GM04504 (cell line): ENCODE data around the gene ZNF593OS.

ENCODE experiments used
- DNase-seq: peaks from one replicate; pipeline ENCODE4 v3.0.0-alpha.2; 2012; ENCODE audit warnings: low read depth

The ZNF593OS gene

DNA sequence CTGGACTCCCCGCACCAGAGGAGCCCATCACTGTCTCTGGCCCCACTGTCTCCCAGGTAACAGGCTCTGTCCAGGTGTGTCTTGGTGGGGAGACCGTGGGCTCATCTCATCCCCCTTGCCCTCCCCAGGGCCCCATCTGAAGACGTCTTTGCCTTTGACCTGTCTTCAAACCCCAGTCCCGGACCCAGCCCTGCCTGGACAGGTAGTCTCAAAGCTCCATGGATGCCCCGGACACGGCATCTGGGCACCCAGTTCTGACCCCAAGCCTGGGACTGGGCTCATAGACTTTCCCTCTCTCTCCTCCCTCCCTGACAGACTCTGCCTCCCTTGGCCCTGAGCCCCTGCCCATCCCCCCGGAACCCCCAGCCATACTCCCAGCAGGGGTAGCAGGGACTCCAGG is 12.5 kb upstream of the ZNF593OS start:
- DNase-seq = no peak

DNA sequence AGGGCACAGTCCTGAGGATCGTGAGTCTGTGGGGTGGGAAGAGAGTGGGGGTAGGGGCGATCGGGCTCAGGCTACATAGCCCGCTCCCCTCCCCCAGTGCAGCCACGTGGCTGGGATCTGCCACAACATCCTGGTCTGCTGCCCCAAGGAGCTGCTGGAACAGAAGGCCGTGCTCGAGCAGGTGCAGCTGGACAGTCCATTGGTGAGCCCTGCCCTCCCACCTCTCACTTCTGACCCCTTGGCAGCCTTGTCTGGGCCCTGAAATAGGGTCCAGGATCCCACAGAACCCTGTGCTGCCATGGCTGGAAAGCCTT is 10.7 kb upstream of the ZNF593OS start:
- DNase-seq = no peak

DNA sequence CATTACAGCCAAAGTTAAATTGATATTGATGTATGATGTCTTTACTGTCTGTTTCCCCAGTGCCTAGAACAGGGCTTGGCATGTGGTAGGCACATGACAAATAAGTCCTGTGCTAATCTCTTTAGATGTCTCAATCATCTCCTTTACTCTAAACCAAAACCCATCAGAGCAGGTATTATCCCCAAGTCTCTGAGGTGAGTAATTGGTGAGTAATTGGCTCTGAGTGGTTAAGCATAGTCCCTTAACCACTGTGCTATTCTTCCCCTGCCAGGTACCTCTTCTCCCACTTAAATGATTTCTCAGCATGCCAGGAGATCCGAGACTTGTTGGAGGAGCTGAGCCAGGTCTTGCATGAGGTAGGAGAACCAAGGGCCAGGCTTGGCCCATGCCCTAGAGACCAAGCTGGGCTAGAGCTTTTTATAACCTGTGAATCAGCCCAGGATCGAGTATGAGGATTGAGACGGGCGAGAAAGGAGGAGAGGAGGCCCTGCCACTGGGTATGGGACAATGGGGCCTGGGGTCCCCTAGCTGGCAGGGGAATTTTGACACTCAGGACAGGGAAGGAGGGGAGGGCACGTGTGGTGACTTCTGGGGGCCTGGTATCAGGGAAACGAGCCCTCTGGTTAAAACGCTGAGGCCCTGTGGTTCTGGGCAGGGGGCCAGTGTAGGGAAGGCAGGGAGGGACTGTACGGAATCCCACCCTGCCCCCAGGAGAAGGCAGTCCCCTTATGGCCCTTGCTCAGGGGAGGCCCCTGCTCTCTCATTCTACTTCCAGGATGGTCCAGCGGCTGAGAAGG is 10.2 kb upstream of the ZNF593OS start:
- no peak for DNase-seq

DNA sequence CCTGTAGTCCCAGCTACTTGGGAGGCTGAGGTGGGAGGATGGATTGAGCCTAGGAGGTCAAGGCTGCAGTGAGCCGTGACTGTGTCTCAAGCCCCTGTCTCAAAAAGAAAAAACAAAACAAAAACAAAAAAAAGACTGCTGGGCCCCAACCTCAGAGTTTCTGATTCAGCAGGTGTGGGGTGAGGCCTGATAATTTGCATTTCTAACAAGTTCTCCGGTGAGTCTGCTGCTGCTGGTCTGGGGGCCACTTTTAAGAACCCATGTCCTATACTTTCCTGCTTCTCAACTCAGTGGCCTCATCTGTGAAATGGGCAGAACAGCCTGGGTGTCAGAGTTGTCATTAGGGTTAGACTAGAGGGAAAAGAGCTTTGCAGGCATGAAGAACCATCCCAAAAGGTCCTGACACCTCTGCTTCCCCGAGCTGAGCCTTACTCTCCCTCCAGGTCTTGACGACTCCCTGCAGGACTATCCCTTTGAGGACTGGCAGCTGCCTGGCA is 8.4 kb upstream of the ZNF593OS start:
- DNase-seq = no peak

DNA sequence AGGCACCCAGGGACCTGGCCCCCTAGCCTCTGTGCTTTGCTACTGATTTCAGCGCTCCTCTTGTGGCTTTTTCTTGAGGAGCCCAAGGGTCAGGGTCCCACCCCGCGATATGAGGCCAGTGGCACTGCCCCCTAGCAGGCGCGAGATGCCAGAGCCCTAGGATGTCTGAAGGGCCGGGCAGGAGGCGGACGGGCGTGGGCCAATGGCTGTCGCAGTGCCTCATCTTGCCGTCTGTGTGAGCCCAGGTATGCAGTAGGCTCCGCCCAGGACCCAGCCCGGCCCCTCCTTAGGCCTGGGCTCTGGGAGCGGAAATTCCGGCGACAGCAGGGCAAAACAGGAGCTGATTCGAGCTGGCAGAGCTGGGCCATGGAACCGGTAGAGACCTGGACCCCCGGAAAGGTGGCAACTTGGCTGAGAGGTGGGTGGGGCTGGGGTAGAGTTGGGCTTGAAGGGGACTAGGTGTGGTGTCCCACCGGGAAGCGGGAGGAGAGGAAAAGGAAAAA is 5.6 kb upstream of the ZNF593OS start, which contains the start of gene CNKSR1:
CNKSR1 (plus strand) TSS at position 310 of the 503 bp plus-strand sequence; CDS start at position 367, 57 bp downstream.
- DNase-seq = no peak

DNA sequence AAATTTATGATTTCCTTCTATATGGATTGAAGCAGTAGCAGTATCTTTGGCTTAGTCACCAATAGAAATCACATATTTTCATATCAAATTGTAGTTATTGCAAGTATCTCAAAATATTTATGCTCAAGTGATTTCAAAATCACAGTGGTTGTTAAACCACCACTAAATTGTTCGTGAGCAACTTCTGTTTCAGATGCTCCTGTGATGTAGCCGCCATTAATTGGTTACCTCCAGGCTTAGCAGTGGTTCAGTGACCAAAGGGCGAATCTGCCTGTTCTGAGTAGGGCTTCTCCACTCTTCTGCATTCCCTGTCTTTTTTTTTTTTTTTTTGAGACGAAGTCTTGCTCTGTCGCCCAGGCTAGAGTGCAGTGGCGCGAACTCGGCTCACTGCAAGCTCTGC is 3.7 kb upstream of the ZNF593OS start:
- DNase-seq = no peak

DNA sequence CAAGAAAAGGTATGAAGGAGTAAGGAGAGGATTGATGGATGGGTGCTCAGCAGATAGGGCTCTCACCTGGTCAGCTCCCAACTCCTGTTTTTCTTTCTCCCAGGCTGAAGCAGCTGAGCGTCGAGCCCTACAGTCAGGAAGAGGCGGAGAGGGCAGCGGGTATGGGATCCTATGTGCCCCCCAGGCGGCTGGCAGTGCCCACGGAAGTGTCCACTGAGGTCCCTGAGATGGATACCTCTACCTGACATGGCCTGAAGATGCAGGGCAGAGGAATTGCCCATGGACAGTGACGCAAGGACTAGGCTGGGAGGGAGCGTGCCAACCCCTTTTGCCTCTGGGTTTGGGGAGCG is 1.2 kb downstream of the ZNF593OS start:
- DNase-seq = no peak

DNA sequence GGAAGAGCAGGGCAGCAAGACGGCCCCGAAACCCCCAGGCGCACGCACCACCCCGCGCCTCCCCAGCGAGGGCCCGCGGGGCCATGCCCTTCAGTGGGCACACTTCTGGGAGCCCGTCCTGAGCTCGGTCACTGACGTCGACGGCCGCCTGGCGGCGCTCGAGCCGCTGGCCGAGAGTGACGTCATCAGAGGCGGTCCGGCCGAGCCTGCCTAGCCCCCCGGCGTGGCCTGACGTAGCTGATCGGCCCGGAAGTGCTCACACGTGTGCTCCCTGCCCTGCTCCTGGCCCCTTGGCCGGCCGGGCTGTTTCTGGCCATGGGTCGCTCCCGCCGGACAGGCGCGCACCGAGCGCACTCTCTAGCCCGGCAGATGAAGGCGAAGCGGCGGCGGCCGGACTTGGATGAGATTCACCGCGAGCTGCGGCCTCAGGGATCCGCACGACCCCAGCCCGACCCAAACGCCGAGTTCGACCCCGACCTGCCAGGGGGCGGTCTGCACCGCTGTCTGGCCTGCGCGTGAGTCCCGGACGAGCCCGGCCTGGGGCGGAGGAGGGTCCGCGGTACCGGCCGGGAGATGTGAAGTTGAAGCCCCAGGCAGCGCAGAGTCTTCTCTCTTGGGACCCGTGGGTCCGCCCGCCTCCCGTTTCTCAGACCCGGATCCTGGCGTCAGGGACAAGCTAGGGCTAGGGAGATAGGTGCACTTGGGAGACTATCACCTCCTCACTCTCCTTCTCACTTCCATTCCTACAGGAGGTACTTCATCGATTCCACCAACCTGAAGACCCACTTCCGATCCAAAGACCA is 1.8 kb downstream of the ZNF593OS start, which contains the start of gene ZNF593:
ZNF593 (plus strand) TSS at position 240 of the 803 bp plus-strand sequence; CDS start at position 316, 76 bp downstream.
- DNase-seq = peak; percentile 71

DNA sequence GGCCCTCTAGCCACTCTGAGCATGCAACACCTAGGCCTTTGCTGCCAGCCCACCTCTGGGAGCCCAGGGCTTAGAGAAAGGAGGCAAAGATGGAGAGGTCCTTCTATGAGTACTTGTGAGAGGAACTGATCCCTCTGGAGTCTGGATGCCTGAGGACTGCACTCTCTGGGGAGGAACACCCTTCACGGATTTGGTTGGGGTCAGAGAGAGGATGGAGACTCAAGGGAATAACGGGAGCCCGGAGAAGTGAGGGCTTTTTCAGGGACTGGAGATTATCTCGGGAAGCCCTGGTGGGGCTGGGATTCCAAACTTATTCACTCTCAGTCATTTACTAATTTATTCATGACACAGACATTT is 2.5 kb downstream of the ZNF593OS start:
- no peak for DNase-seq

DNA sequence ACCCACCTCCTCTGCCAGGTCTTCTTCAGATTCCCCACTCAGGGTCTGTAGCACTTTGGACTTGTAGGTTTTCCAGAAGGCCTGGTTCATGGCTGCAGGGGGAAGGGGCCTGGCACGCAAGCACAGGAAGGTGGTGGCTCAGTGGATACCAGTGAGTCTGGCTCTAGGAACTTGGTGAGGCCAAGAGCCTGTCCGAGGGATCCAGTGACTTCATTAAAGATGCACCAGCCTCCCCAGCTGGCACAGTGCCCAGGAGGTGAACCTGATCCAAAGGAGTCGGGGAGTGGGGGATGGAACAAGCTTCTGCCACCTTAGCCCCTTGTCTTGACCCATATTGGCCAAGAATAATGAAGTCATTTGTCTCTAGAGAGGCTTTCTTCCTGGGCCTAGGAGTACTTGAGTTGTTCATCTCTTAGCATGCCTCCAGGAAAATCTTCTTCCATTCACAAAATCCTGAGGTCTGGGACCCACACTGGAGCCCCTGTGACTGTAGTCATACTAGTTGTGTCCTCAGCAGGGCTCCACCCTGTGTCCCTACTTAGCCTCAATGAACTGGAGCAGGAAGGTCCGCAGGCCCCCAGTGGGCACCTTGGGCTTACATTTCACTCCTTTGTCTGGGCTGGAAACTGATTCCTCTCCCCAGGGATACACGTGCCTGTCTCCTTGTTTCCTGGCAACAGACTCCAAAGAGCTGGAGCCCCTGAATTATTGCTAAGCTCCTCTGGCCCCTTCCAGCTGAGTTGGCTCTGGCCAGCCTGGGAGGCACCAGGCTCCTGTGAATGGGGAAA is 3.0 kb downstream of the ZNF593OS start, which contains the start of gene C1orf232:
C1orf232 (minus strand) TSS at position 554 of the 788 bp plus-strand sequence; CDS start at position 90, 464 bp downstream.
- no peak for DNase-seq

DNA sequence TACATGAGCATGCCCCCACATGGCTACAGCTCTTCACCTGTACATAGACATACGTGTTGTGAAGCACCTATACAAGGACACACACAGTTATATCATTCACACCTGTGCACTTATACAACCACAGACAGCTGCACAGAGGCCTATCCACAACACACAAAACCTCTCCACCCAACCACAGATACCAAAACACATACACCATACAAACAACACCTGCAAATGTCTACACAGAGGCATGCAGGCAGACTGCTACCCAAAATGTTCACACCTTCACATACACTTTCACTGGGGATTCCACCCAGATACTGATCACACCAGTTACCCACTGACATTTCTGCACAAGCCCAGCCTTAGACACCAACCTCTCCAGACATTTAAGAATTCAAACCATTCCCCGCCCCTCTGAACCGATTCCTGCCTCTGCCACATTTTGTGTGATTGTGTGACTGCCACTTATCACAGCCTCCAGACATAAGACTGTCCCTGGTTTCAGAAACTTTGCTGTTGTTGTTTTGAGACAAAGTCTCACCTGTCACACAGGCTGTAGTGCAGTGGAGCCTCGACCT is 4.8 kb downstream of the ZNF593OS start:
- DNase-seq = no peak

DNA sequence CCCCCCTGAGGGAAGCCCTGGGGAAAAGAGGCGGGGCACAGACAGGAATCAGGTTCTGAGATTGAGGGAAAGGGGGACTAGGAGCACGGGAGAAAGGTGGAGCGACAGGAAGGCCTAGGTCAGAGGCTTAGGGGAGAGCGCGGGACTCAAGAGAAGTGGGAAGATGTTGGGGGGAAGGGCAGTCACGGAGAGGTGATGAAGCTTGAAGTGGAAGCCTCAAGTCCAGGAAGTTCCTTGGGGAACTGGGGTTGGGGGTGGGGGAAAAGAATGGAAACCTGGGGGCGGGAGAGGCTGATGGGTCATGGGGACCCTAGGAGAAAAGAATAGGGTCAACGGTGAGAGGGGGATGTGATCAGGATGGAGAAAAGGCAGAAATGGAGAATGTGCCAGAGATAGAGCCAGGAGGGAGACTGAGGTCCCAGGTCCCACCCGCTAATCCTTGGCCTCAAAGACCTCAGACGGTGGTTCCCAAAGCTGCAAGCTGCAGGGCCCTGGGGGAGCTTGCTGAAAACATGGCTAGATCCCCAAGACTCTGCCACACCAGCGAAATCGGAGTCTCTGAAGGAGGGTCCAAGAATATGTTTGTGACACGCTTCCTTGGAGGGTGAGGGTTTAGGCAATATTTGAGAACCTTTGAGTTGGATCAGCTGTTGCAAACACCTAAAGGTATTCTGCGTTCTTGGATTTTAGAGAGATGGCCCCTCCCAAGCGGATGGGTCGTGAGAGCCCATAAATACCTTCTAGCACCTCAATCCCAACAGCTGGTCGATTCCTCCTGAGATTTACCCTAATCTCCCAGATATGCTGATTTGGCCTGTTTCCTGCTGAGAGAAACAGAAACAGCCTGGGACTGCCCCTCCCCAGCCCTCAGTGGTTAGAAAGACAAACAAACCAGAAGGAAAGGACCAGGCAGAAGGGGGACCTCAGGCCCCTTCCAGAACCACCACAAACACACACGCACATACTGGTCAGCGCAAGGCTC is 6.5 kb downstream of the ZNF593OS start:
- DNase-seq = no peak

DNA sequence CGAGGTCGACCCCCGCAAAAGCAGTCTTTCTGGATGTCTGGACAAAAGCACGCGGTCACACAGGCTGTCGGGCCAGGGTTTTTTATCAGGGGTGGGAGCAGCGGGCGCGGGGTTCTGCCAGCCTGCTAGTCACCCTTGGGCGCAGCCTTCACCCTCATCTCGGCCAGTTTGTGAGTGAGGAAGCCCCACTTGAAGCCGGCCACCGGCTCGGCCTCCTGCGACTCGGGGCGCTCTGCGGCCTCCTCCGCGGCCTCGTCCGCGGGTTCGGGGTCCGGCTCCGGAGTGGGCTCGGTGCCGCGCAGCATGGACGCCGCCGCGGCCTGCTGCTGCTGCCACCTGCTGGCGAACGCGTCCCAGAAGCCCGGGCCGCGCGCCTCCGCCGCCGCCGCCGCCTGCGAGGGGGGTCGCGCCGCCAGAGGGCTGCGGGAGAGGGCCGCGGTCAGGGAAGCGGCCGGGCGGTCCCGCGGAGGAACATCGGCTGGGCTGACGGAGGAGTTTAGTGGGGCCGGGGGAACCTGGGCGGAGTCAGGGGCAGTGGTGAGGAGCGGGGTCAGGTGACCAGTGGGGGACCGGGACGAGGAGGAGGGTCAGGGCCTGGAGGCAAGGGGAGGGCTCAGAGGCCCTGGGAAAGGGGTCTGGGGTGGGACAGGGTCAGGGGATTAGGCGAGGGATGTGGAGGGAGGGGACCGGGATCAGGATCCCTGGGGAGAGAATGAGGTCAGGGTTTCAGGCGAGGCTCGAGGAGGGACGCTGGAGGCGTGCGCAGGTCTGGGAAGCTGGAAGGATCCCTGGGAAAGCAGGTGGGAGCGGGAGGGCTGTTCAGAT is 7.4 kb downstream of the ZNF593OS start:
- no peak for DNase-seq

DNA sequence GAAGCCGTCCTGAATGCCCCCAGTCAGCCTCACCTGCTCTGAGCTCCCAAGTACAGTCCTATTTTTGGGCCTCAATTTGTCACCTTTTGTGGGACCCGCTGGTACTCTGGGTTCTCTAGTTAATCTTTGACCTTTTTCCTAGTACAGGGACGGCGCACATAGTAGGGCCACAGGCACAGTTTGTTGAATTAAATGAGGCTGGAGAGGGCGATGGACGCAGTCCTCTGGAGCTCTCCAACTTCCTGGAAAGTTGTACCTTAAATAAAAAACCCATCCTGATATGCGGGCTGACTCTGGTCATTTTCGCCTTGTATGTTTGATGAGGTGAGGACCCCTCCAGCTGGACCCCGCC is 8.0 kb downstream of the ZNF593OS start:
- DNase-seq = no peak

DNA sequence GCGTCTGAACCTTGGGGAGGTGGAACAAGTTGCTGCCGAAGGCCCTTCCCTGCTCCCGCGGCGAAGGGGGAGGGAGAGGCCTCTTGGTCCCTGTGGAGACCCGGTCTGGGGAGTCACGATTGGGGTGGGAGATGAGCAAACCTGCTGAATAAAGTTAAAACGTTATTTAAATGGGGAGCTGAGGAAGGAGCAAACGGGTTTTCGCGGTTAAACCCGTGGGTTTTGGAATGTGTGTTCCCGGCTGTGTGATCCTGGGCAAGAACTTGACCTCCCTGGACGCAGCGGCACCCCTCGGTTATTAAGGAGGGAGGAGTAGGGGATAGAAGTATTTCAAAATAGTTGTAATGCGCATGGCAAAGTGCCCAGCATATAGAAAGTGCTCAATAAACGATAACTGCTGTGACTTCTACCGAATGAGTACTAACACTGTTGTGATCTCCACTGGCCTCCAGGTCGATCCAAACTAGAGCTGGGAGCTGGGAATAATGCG is 9.4 kb downstream of the ZNF593OS start:
- no peak for DNase-seq

DNA sequence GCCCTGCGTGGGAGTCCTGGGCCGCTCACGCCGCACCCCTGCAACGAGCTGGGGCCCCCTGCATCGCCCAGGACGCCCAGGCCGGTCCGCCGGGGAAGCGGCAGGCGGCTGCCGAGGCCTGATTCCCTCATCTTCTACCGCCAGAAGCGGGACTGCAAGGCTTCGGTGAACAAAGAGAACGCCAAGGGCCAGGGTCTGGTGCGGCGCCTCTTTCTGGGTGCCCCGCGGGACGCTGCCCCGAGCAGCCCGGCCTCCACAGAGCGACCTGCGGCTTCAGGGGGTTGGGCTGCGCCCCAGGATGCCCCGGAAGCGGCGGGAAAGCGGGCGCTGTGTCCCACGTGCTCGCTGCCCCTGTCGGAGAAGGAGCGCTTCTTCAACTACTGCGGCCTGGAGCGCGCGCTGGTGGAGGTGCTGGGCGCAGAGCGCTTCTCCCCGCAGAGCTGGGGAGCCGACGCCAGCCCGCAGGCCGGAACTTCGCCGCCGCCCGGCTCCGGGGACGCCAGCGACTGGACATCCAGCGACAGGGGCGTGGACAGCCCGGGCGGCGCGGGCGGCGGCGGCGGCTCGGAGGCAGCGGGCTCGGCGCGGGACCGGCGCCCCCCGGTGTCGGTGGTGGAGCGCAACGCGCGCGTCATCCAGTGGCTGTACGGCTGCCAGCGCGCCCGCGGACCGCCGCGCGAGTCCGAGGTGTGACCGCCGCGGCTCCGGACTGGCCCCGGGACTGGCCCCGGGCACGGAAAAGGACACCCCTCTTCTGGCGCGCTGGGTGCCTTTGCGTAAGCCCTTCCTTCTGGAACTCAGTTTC is 10.0 kb downstream of the ZNF593OS start:
- DNase-seq = no peak

DNA sequence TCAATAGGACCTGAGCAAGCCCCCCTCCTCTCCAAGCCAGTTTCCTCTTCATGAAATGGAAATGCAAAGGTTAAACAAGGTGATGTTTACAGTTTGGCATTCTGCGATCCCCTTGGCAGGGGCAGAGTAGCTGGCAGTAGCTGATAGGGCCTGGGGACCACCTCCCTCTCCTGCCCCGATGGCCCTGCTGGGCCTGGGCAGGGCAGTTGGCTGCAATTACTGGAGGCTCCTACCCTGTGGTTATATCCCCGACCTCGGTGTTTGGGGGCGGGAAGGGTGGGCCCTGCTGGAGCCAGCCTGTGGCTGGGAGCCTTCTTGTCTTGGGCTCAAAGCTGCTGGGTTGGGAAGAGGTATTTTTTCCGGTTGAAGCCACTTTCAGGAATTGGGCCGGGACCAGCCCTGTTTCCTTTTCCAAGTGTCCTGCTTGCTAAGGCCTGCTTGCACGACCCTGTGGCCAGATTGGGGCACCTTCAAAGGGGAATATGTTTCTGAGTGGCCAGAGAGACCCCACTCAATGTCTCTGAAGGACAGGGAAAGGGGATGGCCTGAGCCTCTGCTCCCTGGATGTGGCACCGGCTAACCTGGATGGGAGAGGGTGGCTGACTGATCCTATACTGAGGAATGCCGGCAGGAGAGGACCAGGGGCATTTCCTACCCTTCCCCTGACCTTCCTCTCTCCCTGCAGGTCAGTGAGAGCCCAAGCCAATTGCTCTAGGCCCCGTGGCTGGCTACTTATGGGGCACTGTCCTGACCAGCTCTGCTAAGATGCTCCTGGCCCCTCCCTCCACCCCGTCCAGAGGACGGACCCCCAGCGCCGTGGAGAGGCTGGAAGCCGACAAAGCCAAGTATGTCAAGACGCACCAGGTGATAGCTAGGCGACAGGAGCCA is 10.9 kb downstream of the ZNF593OS start:
- no peak for DNase-seq

DNA sequence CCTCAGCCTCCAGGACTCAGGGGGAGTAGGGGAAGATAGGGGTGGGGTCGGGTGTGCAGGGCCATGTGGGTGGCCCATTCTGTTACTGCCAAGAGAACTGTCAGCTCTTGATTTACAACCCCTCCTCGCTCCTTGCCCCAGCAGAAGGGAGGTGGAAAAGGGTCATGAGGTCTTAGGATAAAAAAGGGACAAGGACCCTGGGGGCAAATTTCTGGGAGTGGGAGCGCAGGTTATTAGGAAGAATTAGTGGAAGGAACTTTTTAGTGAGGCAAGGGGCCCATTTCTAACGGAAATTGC is 11.9 kb downstream of the ZNF593OS start:
- DNase-seq = no peak
